PFSK-1 (cell line): ENCODE results near the gene RSPO3.

ENCODE experiments used
- POLR2AphosphoS5 ChIP-seq: IDR thresholded peaks from 2 replicates; pipeline ENCODE4 v1.6.1; 2012; ENCODE audit warnings: low read depth, mild to moderate bottlenecking, control low read depth, low read length, moderate library complexity
- SIN3A ChIP-seq: IDR thresholded peaks from 2 replicates; pipeline ENCODE4 v1.6.1; 2012; ENCODE audit warnings: mild to moderate bottlenecking, low read length, moderate library complexity, borderline replicate concordance; ENCODE audit not compliant: insufficient read depth
- TAF1 ChIP-seq: IDR thresholded peaks from 2 replicates; pipeline ENCODE4 v1.6.1; 2012; ENCODE audit warnings: low read length, control low read depth, borderline replicate concordance; ENCODE audit not compliant: insufficient read depth

DNA sequence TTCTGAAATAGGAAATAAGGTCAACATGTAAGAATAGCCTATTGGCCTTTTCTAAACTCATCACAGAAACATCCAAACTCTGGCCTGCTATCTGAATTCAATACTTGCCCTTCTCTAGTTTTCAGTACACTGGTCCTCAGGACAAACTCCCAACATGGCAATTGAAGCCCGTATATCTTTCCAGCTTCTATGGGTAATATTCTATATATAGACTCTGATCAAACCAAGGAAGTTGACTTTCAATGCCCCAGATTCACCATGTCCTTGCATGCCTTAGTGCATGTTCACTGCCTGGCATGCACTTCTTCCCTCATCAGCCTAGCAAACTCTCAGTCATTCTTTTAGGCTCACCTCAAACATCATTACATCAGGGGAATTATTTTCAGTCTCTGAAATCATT is 73.2 kb downstream of the RSPO3 start:
- no peak for TF ChIP-seq SIN3A
- no peak for TF ChIP-seq POLR2AphosphoS5
- no peak for TF ChIP-seq TAF1
